Measurements from ENCODE around the gene MUC5B.

MUC5B gene

GRCh38 chr11:1270476-1270875, 47.6 kb downstream of the MUC5B start:
- Mint-ChIP-seq H3K4me3 (no peak overlapping the region), H3K36me3 (ENCODE audit: low read depth) (no peaks in the 10 kb centered on the region), H3K4me1 (ENCODE audit: low read depth) (no peaks in the 10 kb centered on the region), H3K27ac (no peak overlapping the region), H3K27me3 (ENCODE audit: low read depth) (no peaks in the 10 kb centered on the region), H3K9me3 (peaks cover 5% of the 10 kb centered on the region)
- DNase-seq (ENCODE audit: low spot score): no peak

- DNase-seq (ENCODE audit: low spot score): no peak
- Mint-ChIP-seq H3K27ac (no peak overlapping the region), H3K27me3 (ENCODE audit: low read depth) (no peaks in the 10 kb centered on the region), H3K4me3 (no peak overlapping the region), H3K36me3 (ENCODE audit: low read depth) (no peaks in the 10 kb centered on the region), H3K4me1 (ENCODE audit: low read depth) (no peaks in the 10 kb centered on the region), H3K9me3 (peaks cover 5% of the 10 kb centered on the region)
Observed at GRCh38 chr11:1271002-1271401, 48.1 kb downstream of the MUC5B start.

DNA sequence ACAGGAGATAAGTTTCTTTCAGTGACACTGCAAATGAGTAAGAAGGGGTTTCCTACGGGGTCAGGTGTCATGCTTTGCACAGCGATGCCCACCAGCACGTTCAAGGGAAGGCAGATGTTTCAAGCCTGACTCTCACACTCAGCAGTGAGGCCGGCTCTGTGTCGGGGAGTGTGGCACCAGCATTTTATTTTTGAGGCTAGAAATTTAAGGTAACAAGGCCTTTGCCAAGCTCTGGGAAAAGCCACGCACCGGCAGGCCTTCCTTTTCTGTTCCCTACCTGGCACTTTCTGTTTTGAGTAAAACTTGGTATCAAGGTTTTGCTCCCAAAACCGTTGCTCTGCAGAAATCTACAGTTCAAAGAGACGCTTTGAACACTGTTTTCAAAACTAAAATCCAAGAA, 48.5 kb downstream of the MUC5B start:
- peaks cover 5% of the 10 kb centered on the region for H3K9me3 Mint-ChIP-seq
- no peak overlapping the region for H3K4me3 Mint-ChIP-seq
- no peak for DNase-seq (ENCODE audit: low spot score)
- no peaks in the 10 kb centered on the region for H3K27me3 Mint-ChIP-seq (ENCODE audit: low read depth)
- no peak overlapping the region for H3K27ac Mint-ChIP-seq
- H3K4me1 Mint-ChIP-seq (ENCODE audit: low read depth): no peaks in the 10 kb centered on the region
- peaks cover 2% of the 10 kb centered on the region for H3K36me3 Mint-ChIP-seq (ENCODE audit: low read depth)

- Mint-ChIP-seq H3K9me3 (no peaks in the 10 kb centered on the region), H3K27ac (no peak overlapping the region), H3K4me3 (no peak overlapping the region), H3K27me3 (ENCODE audit: low read depth) (no peaks in the 10 kb centered on the region), H3K4me1 (ENCODE audit: low read depth) (no peaks in the 10 kb centered on the region), H3K36me3 (ENCODE audit: low read depth) (peaks cover 3% of the 10 kb centered on the region)
- no peak for DNase-seq (ENCODE audit: low spot score)
Observed at GRCh38 chr11:1271927-1272326, 49.1 kb downstream of the MUC5B start.

GRCh38 chr11:1272531-1272930, 49.7 kb downstream of the MUC5B start:
- no peak for DNase-seq (ENCODE audit: low spot score)
- Mint-ChIP-seq H3K27ac (no peak overlapping the region), H3K9me3 (no peaks in the 10 kb centered on the region)

GRCh38 chr11:1274501-1274900, 51.6 kb downstream of the MUC5B start:
- no peak for DNase-seq (ENCODE audit: low spot score)
- Mint-ChIP-seq H3K36me3 (ENCODE audit: low read depth) (peaks cover 3% of the 10 kb centered on the region), H3K4me1 (ENCODE audit: low read depth) (no peaks in the 10 kb centered on the region), H3K4me3 (no peak overlapping the region), H3K27ac (no peak overlapping the region), H3K27me3 (ENCODE audit: low read depth) (no peaks in the 10 kb centered on the region), H3K9me3 (no peaks in the 10 kb centered on the region)

More at GRCh38 chr11:1272531-1272930, 49.7 kb downstream of the MUC5B start:
- Mint-ChIP-seq H3K4me3 (no peak overlapping the region), H3K36me3 (ENCODE audit: low read depth) (peaks cover 3% of the 10 kb centered on the region), H3K27me3 (ENCODE audit: low read depth) (no peaks in the 10 kb centered on the region), H3K4me1 (ENCODE audit: low read depth) (no peaks in the 10 kb centered on the region)

GRCh38 chr11:1275021-1275420, 52.2 kb downstream of the MUC5B start:
- Mint-ChIP-seq H3K4me3 (no peak overlapping the region), H3K9me3 (no peaks in the 10 kb centered on the region), H3K4me1 (ENCODE audit: low read depth) (no peaks in the 10 kb centered on the region), H3K27ac (no peak overlapping the region), H3K36me3 (ENCODE audit: low read depth) (peaks cover 3% of the 10 kb centered on the region), H3K27me3 (ENCODE audit: low read depth) (no peaks in the 10 kb centered on the region)
- DNase-seq (ENCODE audit: low spot score): no peak

- Mint-ChIP-seq H3K4me1 (ENCODE audit: low read depth) (no peaks in the 10 kb centered on the region), H3K27me3 (ENCODE audit: low read depth) (no peaks in the 10 kb centered on the region), H3K27ac (no peak overlapping the region), H3K4me3 (no peak overlapping the region), H3K9me3 (no peaks in the 10 kb centered on the region), H3K36me3 (ENCODE audit: low read depth) (peaks cover 5% of the 10 kb centered on the region)
- DNase-seq (ENCODE audit: low spot score): no peak
Observed at GRCh38 chr11:1276041-1276790, 53.4 kb downstream of the MUC5B start.

- H3K27ac Mint-ChIP-seq: no peak overlapping the region
- H3K36me3 Mint-ChIP-seq (ENCODE audit: low read depth): peaks cover 5% of the 10 kb centered on the region
- no peaks in the 10 kb centered on the region for H3K4me1 Mint-ChIP-seq (ENCODE audit: low read depth)
Observed at GRCh38 chr11:1276866-1277615, 54.2 kb downstream of the MUC5B start.

GRCh38 chr11:1277936-1278512, 55.2 kb downstream of the MUC5B start:
- H3K9me3 Mint-ChIP-seq: no peaks in the 10 kb centered on the region
- H3K36me3 Mint-ChIP-seq (ENCODE audit: low read depth): peaks cover 5% of the 10 kb centered on the region
- no peak overlapping the region for H3K4me3 Mint-ChIP-seq
- H3K27me3 Mint-ChIP-seq (ENCODE audit: low read depth): no peaks in the 10 kb centered on the region
- no peak for DNase-seq (ENCODE audit: low spot score)
- H3K4me1 Mint-ChIP-seq (ENCODE audit: low read depth): no peaks in the 10 kb centered on the region
- no peak overlapping the region for H3K27ac Mint-ChIP-seq

More at GRCh38 chr11:1276866-1277615, 54.2 kb downstream of the MUC5B start:
- Mint-ChIP-seq H3K4me3 (no peak overlapping the region), H3K27me3 (ENCODE audit: low read depth) (no peaks in the 10 kb centered on the region), H3K9me3 (no peaks in the 10 kb centered on the region)
- DNase-seq (ENCODE audit: low spot score): no peak

DNA sequence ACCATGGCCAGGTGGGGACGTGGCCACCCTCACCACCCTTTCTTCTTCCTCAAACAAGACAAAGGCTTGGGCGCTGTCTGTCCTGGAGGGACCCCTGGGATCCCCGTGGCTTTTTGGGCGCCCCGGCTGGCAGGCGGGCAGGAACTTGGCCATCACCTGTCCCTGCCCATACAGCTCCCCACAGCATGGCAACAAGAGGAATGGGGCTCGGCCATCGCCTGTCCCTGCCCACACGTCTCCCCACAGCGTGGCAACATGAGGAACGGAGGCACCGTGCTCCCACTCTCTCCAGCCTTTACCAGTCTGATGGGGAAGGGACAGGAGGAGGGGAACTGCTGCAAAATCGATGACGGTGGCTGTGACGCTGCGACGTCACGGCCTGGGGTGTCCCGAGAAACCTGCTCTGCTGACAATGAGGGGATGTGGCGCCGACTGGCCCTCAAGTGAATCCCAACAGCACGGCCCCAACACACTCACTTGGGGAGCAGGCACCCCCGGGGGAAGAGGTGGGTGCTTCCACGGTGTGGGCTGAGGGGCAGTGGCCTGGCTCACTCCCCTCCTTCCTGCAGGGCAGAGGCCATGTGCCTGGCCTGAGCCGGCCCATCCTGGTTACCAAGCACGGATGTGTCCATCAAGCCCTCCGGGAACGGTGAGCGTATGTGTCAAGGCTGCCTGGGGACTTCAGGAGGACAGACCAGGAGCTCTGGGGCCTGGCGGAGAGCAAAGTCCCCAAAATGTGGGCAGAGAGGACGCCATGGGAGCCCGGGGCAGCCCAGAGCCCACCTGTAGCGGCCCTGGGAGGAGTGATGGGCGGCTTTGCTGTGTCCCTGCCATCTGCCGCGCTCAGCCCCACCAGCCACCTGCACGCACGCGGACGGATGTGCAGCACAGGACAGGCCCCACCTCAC, 56.2 kb downstream of the MUC5B start:
- Mint-ChIP-seq H3K27me3 (ENCODE audit: low read depth) (no peaks in the 10 kb centered on the region), H3K9me3 (no peaks in the 10 kb centered on the region), H3K4me1 (ENCODE audit: low read depth) (no peaks in the 10 kb centered on the region), H3K27ac (no peak overlapping the region), H3K36me3 (ENCODE audit: low read depth) (peaks cover 5% of the 10 kb centered on the region), H3K4me3 (no peak overlapping the region)
- DNase-seq (ENCODE audit: low spot score): no peak

GRCh38 chr11:1279674-1280055, 56.8 kb downstream of the MUC5B start:
- DNase-seq (ENCODE audit: low spot score): no peak
- no peaks in the 10 kb centered on the region for H3K27me3 Mint-ChIP-seq (ENCODE audit: low read depth)
- no peaks in the 10 kb centered on the region for H3K9me3 Mint-ChIP-seq
- H3K4me3 Mint-ChIP-seq: no peak overlapping the region
- H3K4me1 Mint-ChIP-seq (ENCODE audit: low read depth): no peaks in the 10 kb centered on the region
- peaks cover 5% of the 10 kb centered on the region for H3K36me3 Mint-ChIP-seq (ENCODE audit: low read depth)
- no peak overlapping the region for H3K27ac Mint-ChIP-seq

DNA sequence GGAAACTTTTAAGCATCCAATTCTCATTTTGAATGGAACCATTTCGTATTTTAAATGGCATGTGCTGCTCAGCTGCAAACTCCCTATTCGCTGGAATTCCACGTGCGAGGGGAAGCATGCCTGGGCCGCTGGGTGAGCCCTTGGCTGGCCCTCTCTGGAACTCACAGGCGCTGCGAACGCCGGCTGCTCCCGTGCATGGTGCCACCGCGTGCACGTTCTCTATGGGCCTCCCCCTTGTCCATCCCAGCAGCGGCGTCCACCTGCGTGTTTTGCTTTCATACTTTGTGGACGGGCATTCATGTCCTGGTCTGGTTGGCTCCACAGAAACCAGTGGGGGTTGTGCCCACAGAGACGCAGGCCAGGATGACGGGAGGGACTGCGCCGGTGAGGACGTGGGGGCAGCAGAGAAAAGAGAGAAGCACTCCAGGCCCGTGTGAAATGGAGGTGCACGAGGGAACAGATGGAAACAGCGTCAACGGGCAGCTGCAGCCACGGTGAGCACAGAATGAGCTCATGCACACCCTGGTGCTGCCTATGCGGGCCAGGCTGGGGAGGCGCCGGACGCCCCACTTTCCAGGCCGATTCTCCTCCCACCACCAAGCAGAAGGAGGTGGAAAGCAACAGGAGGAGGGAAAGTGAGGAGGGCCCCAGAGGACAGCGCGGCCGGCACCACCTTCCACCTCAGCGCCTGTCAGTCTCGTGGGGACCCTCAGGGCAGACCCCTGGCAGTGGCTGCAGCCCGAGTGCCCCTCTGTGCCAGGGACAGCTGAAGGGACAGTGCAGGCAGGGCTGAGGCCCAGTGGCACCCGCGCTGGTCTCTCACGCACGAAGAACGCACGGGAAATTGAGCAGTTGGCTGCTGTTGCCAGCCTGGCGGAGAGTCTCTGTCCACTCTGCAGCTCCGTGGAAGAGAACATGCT, 57.5 kb downstream of the MUC5B start:
- Mint-ChIP-seq H3K27ac (no peak overlapping the region), H3K4me1 (ENCODE audit: low read depth) (no peaks in the 10 kb centered on the region), H3K27me3 (ENCODE audit: low read depth) (no peaks in the 10 kb centered on the region), H3K9me3 (no peaks in the 10 kb centered on the region), H3K4me3 (no peak overlapping the region), H3K36me3 (ENCODE audit: low read depth) (peaks cover 7% of the 10 kb centered on the region)
- DNase-seq (ENCODE audit: low spot score): no peak
